ENCODE data around the gene RFX7.
"Not testable (repeated sequence)": the region's sequence is repeated elsewhere in the genome, so short reads cannot be mapped to it uniquely, and the experiment has no call there.

Gene RFX7

GRCh38 chr15:56184516-56184915 lies 59.2 kb downstream of the RFX7 start:
- Histone ChIP-seq H3K27ac (no peak overlapping the region), H3K9me3 (replicated peaks in 1 of 11) (peaks cover 0 to 28% (median 16%) of the 10 kb centered on the region in 11 experiments; a peak in 12 of 22 replicates), H3K4me2 (no peak overlapping the region), H3K27me3 (no peaks in the 10 kb centered on the region), H3K9ac (no peak overlapping the region), H3K36me3 (peaks cover 0 to 26% (median 8%) of the 10 kb centered on the region in 11 experiments; a peak in 10 of 22 replicates), H4K20me1 (peaks cover 10 to 71% (median 31%) of the 10 kb centered on the region in 11 experiments; a peak in 15 of 22 replicates), H3K4me3 (no peak overlapping the region), H3K4me1 (peaks cover 0 to 8% (median 0%) of the 10 kb centered on the region in 10 experiments; a peak in 2 of 20 replicates)
- no peak for TF ChIP-seq Cebpa-rat (IDR thresholded peaks at IDR 0.05)

- Histone ChIP-seq H3K9ac (no peak overlapping the region), H3K27ac (no peak overlapping the region), H3K9me3 (replicated peaks in 1 of 11) (peaks cover 0 to 20% (median 15%) of the 10 kb centered on the region in 11 experiments; a peak in 10 of 22 replicates), H3K27me3 (no peaks in the 10 kb centered on the region), H3K4me2 (no peak overlapping the region), H3K4me1 (no peaks in the 10 kb centered on the region), H3K4me3 (no peak overlapping the region), H4K20me1 (peaks cover 9 to 67% (median 15%) of the 10 kb centered on the region in 11 experiments; a peak in 14 of 22 replicates), H3K36me3 (peaks cover 0 to 43% (median 14%) of the 10 kb centered on the region in 11 experiments; a peak in 17 of 22 replicates)
- no peak for TF ChIP-seq Cebpa-rat (IDR thresholded peaks at IDR 0.05)
These were observed 62.8 kb downstream of the RFX7 start for GRCh38 chr15:56180851-56181250.

- Histone ChIP-seq H3K27ac (no peak overlapping the region), H3K9ac (no peak overlapping the region), H3K36me3 (peaks cover 27 to 62% (median 44%) of the 10 kb centered on the region in 11 experiments), H3K4me3 (no peak overlapping the region), H3K27me3 (no peaks in the 10 kb centered on the region), H4K20me1 (peaks cover 9 to 51% (median 15%) of the 10 kb centered on the region in 11 experiments; a peak in 14 of 22 replicates), H3K9me3 (replicated peaks in 1 of 11) (peaks cover 0 to 9% (median 0%) of the 10 kb centered on the region in 11 experiments; a peak in 4 of 22 replicates), H3K4me2 (no peak overlapping the region), H3K4me1 (no peaks in the 10 kb centered on the region)
- no peak for TF ChIP-seq Cebpa-rat (IDR thresholded peaks at IDR 0.05)
These were observed 66.7 kb downstream of the RFX7 start for GRCh38 chr15:56176996-56177395.

- H3K9ac ChIP-seq: no peak overlapping the region
- H3K27ac ChIP-seq: no peak overlapping the region
- H4K20me1 ChIP-seq: peaks cover 4 to 39% (median 12%) of the 10 kb centered on the region in 11 experiments; a peak in 12 of 22 replicates
- no peak overlapping the region for H3K4me3 ChIP-seq
- no peak for TF ChIP-seq Cebpa-rat (IDR thresholded peaks at IDR 0.05)
- H3K4me2 ChIP-seq: no peak overlapping the region
- 0 out of 20 replicates have a peak, but pooled peaks cover 0 to 1% (median 0%) of the 10 kb centered on the region in 10 experiments for H3K4me1 ChIP-seq
- no peaks in the 10 kb centered on the region for H3K27me3 ChIP-seq
- peaks cover 0 to 9% (median 0%) of the 10 kb centered on the region in 11 experiments; a peak in 3 of 22 replicates for H3K9me3 ChIP-seq (replicated peaks in 1 of 11)
- H3K36me3 ChIP-seq: peaks cover 39 to 69% (median 56%) of the 10 kb centered on the region in 11 experiments
These were observed 67.9 kb downstream of the RFX7 start for GRCh38 chr15:56175788-56176187.

- Histone ChIP-seq H3K9ac (no peak overlapping the region), H3K4me2 (no peak overlapping the region), H4K20me1 (peaks cover 0 to 33% (median 3%) of the 10 kb centered on the region in 11 experiments; a peak in 6 of 22 replicates), H3K36me3 (peaks cover 45 to 81% (median 63%) of the 10 kb centered on the region in 11 experiments), H3K4me1 (peaks cover 0 to 8% (median 0%) of the 10 kb centered on the region in 10 experiments; a peak in 4 of 20 replicates), H3K27ac (no peak overlapping the region), H3K27me3 (no peaks in the 10 kb centered on the region), H3K9me3 (replicated peaks in 1 of 11) (peaks cover 0 to 9% (median 0%) of the 10 kb centered on the region in 11 experiments; a peak in 3 of 22 replicates), H3K4me3 (no peak overlapping the region)
- no peak for TF ChIP-seq Cebpa-rat (IDR thresholded peaks at IDR 0.05)
These were observed 69.0 kb downstream of the RFX7 start for GRCh38 chr15:56174649-56175048.

- H3K36me3 ChIP-seq: peaks cover 49 to 91% (median 76%) of the 10 kb centered on the region in 11 experiments
- no peak for TF ChIP-seq Cebpa-rat (IDR thresholded peaks at IDR 0.05)
These were observed 75.3 kb downstream of the RFX7 start for GRCh38 chr15:56168394-56168793.

GRCh38 chr15:56165234-56165633 lies 78.4 kb downstream of the RFX7 start:
- Histone ChIP-seq H3K4me3 (no peak overlapping the region), H3K9me3 (replicated peaks in 1 of 11) (peaks cover 0 to 5% (median 0%) of the 10 kb centered on the region in 11 experiments; a peak in 1 of 22 replicates), H3K4me1 (peaks cover 0 to 9% (median 3%) of the 10 kb centered on the region in 10 experiments; a peak in 8 of 20 replicates), H4K20me1 (peaks cover 0 to 59% (median 11%) of the 10 kb centered on the region in 11 experiments; a peak in 9 of 22 replicates), H3K27ac (no peak overlapping the region), H3K27me3 (no peaks in the 10 kb centered on the region), H3K36me3 (peaks cover 17 to 62% (median 44%) of the 10 kb centered on the region in 11 experiments), H3K4me2 (no peak overlapping the region), H3K9ac (no peak overlapping the region)
- TF ChIP-seq Cebpa-rat (IDR thresholded peaks at IDR 0.05): no peak

More at GRCh38 chr15:56168394-56168793, 75.3 kb downstream of the RFX7 start:
- peaks cover 0 to 8% (median 0%) of the 10 kb centered on the region in 11 experiments; a peak in 2 of 22 replicates for H3K9me3 ChIP-seq (replicated peaks in 1 of 11)
- no peak overlapping the region for H3K4me3 ChIP-seq
- H3K4me2 ChIP-seq: no peak overlapping the region
- peaks cover 0 to 12% (median 6%) of the 10 kb centered on the region in 10 experiments; a peak in 8 of 20 replicates for H3K4me1 ChIP-seq
- no peak overlapping the region for H3K27ac ChIP-seq
- H3K27me3 ChIP-seq: no peaks in the 10 kb centered on the region
- no peak overlapping the region for H3K9ac ChIP-seq
- H4K20me1 ChIP-seq: peaks cover 0 to 30% (median 7%) of the 10 kb centered on the region in 11 experiments; a peak in 7 of 22 replicates

GRCh38 chr15:56160966-56161365 lies 82.7 kb downstream of the RFX7 start:
- TF ChIP-seq Cebpa-rat (IDR thresholded peaks at IDR 0.05): no peak

GRCh38 chr15:56156877-56157276 lies 86.8 kb downstream of the RFX7 start:
- TF ChIP-seq Cebpa-rat (IDR thresholded peaks at IDR 0.05): no peak
- Histone ChIP-seq H3K4me2 (no peak overlapping the region), H3K27ac (no peak overlapping the region)

More at GRCh38 chr15:56160966-56161365, 82.7 kb downstream of the RFX7 start:
- Histone ChIP-seq H3K4me1 (no peaks in the 10 kb centered on the region; a peak in 2 of 20 replicates), H3K9ac (no peak overlapping the region), H3K36me3 (peaks cover 9 to 66% (median 33%) of the 10 kb centered on the region in 11 experiments; a peak in 20 of 22 replicates), H3K27ac (no peak overlapping the region), H3K4me3 (no peak overlapping the region), H3K4me2 (no peak overlapping the region), H3K27me3 (no peaks in the 10 kb centered on the region), H3K9me3 (replicated peaks in 1 of 11) (peaks cover 4 to 17% (median 5%) of the 10 kb centered on the region in 11 experiments; a peak in 19 of 22 replicates), H4K20me1 (peaks cover 0 to 57% (median 6%) of the 10 kb centered on the region in 11 experiments; a peak in 9 of 22 replicates)

GRCh38 chr15:56155278-56155677 lies 88.4 kb downstream of the RFX7 start:
- not testable (repeated sequence) for H3K4me2 ChIP-seq, H3K27ac ChIP-seq, H3K4me1 ChIP-seq, H3K4me3 ChIP-seq, H3K9ac ChIP-seq, H3K27me3 ChIP-seq
- peaks cover 29 to 65% (median 58%) of the 10 kb centered on the region in 11 experiments for H3K9me3 ChIP-seq (replicated peaks in 1 of 11)
- H4K20me1 ChIP-seq: peaks cover 0 to 14% (median under 1%) of the 10 kb centered on the region in 11 experiments; a peak in 9 of 22 replicates
- peaks cover 14 to 49% (median 26%) of the 10 kb centered on the region in 11 experiments; a peak in 19 of 22 replicates for H3K36me3 ChIP-seq

More at GRCh38 chr15:56156877-56157276, 86.8 kb downstream of the RFX7 start:
- Histone ChIP-seq H3K9ac (no peak overlapping the region), H3K9me3 (replicated peaks in 1 of 11) (peaks cover 27 to 50% (median 44%) of the 10 kb centered on the region in 11 experiments), H4K20me1 (peaks cover 0 to 30% (median 0%) of the 10 kb centered on the region in 11 experiments; a peak in 9 of 22 replicates), H3K4me1 (no peaks in the 10 kb centered on the region; a peak in 2 of 20 replicates), H3K4me3 (no peak overlapping the region), H3K27me3 (no peaks in the 10 kb centered on the region), H3K36me3 (peaks cover 10 to 49% (median 19%) of the 10 kb centered on the region in 11 experiments; a peak in 17 of 22 replicates)

- H3K4me1 ChIP-seq, H3K4me3 ChIP-seq, H3K27me3 ChIP-seq, H3K27ac ChIP-seq, H3K9ac ChIP-seq, H3K4me2 ChIP-seq: not testable (repeated sequence)
- Histone ChIP-seq H4K20me1 (peaks cover 0 to 10% (median 3%) of the 10 kb centered on the region in 11 experiments; a peak in 9 of 22 replicates), H3K36me3 (peaks cover 12 to 48% (median 30%) of the 10 kb centered on the region in 11 experiments; a peak in 19 of 22 replicates), H3K9me3 (replicated peaks in 1 of 11) (peaks cover 32 to 67% (median 61%) of the 10 kb centered on the region in 11 experiments)
These were observed 88.9 kb downstream of the RFX7 start for GRCh38 chr15:56154768-56155167.

All from BLaER1 treated with 17β-estradiol and CSF1 and Interleukin-3, amounts not matched to agents 10 nM and 100 nM (cell line).